Posterior vena cava (tissue), 2 donors: Measurements from ENCODE around the gene SERPINB6. TPM values are rescaled to one million over a fixed set of nuclear protein-coding genes. Genes with fewer than 3 reads are reported as not detected.
"Not testable (repeated sequence)": the region's sequence is repeated elsewhere in the genome, so short reads cannot be mapped to it uniquely, and the experiment has no call there.

Experiments used
- DNase-seq: peaks from one replicate; pipeline ENCODE4 v3.0.0-alpha.2; 2020; ENCODE audit warnings: low spot score
- intact Hi-C, 2 donors: fragments of 100-400 bp; cut with DNase I; formaldehyde crosslinking; loops; one replicate each; pipeline versions ENCODE4 v1.14.1 to v1.14.2; 2022 to 2023
- total RNA-seq, 2 donors: library from RNA; stranded (reverse); fragmentation: NEBNext Ultra II Directional; extraction: Animal tissue kit (Norgen Biotek cat#: 25700); gene quantifications; one replicate each; pipeline ENCODE4 v1.2.1, GENCODE V29; 2021
- donor health status: DM: yes; HTN: yes; CAD: no.
- donor health status: DM: yes; HTN: yes; CAD: no.

The SERPINB6 gene
- total RNA-seq, 2 donors from 2014 or later: 90.7 to 98.3 TPM

DNA sequence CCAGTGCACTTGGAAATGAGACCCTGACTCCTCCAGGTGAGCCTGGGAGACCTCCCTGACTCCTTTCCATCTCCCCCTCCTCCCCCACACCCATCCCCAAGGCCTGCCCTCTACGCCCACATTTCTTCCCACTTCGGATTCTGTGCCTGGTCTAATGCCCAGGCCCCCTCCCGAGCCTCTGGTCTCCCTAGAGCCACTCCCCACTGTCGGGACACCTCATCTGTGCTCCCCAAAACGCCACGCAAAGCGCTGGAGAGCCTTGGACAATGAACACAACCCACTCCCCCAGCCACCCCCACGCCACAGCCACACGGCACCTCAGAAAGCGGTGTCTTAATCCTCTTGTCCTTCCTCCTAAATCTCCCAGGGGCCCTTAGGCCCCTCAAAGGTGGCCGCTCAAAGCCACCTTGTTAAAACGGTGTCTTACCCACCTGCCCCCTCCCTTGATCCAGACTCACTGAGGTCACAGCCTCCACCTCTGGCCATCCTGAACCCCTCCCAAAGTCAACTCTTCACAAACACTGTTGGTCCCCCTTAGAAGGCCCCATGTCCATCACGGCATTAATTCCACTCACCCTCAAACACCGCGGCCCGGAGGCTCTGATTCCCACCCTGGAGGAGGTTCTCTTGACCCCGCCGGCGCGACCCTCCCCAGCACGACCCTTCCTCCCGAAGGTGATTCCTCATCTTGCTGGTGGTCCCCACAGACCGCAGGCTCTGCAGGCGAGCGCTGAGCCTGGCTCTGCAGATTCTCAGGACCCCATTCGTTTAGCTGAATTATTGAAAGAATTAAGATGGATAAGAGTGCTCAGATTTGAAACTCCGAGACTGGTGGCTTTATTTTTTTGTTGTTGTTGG is 69.5 kb downstream of the SERPINB6 start:
- intact Hi-C loops, DNase-seq: not testable (repeated sequence)

DNA sequence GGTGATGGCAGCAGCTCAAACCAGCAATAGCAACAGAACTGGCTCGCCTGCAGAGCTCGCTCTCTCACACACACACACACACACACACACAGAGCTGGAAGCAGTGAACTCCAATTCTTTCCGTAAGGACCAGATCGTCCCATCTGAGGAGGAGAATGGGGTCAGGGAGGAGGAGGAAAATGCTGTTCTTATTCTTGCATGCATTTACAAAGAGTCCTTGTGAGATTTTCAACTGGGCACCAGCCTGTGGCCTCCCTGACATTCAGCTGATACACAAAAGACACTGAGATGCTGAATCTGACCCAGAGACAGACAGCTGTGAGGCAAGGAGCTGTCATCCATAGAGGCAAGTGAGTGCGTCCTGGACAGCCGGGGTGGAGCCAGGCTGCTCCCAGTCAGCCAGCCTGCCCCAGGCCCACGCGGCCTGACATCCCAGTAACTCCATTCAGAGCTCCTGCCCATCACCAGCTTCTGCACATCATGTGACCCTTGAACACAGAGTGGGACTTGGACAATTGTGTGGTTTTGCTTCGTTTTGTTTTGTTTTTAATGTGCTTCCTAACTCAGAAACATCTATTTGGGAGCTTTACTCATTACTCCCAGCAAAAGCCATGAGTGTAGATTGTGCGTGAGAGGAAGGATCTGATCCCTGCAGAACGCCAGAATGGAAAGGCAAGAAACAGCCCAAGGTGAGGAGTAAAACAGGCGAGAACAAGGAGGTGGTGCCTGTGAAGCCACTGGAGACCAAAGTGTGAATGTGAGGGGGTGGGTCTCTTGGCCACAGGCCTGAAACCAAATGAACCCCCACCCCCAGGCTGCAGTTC is 70.3 kb downstream of the SERPINB6 start:
- no peak for DNase-seq
- intact Hi-C loops: no loop called here

DNA sequence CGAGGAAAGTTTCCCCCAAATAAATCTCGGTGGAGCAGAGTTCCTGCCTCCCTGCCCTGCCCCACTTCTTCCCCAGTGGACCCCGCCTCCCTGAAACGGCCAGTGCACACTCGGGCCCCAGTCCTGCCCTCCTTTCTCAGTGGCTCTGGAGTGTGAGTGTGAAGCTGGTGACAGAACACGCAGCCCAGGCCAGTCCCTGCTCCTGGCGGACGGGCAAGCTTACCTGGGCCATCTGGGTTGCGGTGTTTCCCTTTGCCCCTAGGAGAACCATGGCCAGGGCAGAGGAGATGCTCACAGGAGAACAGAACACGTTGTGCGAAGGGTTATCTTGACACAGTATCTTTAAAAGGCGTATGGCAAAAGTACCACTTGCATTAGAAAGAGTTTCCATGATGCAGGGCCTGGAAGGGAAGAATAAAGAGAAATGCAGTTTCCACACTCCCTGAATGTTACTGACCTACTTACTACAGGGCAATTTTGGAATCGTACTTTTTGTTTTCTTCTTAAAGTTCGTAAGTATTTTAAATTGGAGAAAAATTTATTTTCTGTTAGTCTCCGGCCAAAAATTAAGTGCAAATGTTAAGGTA is 71.1 kb downstream of the SERPINB6 start:
- DNase-seq: no peak
- intact Hi-C loops: no loop called here

DNA sequence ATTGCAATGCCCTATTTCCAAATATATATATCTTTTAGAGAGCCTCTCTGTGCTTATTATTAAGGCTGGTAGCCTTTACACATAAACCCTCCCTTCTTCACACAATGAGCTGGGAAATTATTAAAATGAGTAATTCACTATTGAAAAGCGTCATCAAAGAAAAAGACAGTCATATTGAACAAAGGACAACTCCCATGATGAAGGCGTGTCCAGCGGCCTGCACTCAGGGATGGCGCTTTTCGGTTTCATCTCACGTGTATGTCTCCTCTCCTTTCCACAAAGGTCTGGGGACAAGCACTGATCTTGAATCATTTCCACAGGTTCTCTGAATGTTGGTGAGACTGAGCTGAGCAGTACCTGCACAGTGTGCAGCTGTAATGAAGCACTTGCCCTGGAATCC is 71.8 kb downstream of the SERPINB6 start:
- intact Hi-C loops: no loop called here
- no peak for DNase-seq

Other genes starting within 250 kb of the SERPINB6 start
- under 1 TPM; 0.67 to 0.74 TPM for gene MYLK4, start 220.6 kb downstream of the SERPINB6 start, total RNA-seq
- 10 to 100 TPM; 21.7 to 26.1 TPM for gene WRNIP1, start 206.2 kb downstream of the SERPINB6 start, total RNA-seq
- 10 to 100 TPM; 30.8 to 44.0 TPM for gene SERPINB1, start 129.7 kb downstream of the SERPINB6 start, total RNA-seq
- gene SERPINB9, start 68.3 kb downstream of the SERPINB6 start, total RNA-seq: 10 to 100 TPM in 1 of 2 donors, 1 to 10 TPM in 1; 9.9 to 12.8 TPM
- gene NQO2, start 28.3 kb upstream of the SERPINB6 start, total RNA-seq: 10 to 100 TPM; 27.7 to 42.4 TPM
- gene RIPK1, start 96.9 kb upstream of the SERPINB6 start, total RNA-seq: 10 to 100 TPM; 19.9 to 20.3 TPM
- gene BPHL, start 147.1 kb upstream of the SERPINB6 start, total RNA-seq: 10 to 100 TPM in 1 of 2 donors, 1 to 10 TPM in 1; 9.0 to 11.0 TPM
- gene TUBB2A, start 186.0 kb upstream of the SERPINB6 start, total RNA-seq: 10 to 100 TPM; 58.2 to 73.8 TPM